Prostate gland (tissue), 2 donors: ENCODE data around the gene RAD51B.

ENCODE experiments used
- POLR2A ChIP-seq: fragments of 450-650 bp; IDR thresholded peaks from one replicate; pipeline ENCODE4 v1.6.1; 2016; ENCODE audit warnings: antibody characterized with exemption, mild to moderate bottlenecking
- TF ChIP-seq, protein P1 (sequence below), 4 experiments: fragments of 200-600 bp in 2 of 4; fragments of 450-650 bp in 2 of 4; sonication (generic) in 2 of 4; IDR thresholded peaks; 1 replicate in 3 of 4; 2 replicates in 1 of 4; pipeline ENCODE4 v1.5.1; 2016 to 2019; ENCODE audit warnings: antibody characterized with exemption in 4 of 4, mild to moderate bottlenecking in 2 of 4, moderate library complexity in 2 of 4

DNA sequence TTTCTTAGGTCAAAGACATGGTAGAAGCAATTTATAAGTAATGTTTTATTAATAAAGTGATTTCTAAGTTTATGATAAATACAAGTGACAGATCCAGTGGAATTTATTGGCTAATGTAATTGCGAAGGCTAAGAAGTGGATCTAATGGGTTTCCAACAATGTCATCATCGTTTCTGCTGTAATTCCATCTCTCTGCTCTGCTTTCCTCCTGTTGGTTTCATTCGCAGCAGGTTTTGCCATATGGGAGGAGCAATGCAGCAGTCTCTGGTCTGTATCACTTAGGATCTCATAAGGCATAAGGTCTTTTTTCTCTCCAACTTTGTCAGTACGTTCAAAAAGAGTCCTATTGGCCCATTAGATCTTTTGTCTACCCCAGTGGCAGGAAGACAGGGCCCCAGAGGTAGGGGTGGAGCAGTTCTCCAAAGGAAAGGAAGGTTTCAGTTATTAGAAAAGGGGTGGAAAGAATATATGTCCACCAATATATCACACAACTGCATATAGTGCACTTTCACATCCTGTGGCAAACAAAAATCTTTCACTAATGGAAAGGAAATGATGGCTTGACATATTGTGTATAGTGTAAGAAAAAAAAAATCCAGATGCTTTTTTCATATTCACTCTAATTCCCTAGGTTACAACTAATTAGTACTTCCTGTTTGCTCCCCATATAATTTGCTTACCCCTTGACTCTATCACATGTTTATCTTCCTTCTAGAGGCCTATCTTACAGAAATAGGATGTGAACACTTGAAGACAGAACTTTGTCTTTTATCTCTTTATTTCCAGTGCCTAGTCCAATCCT lies 522.0 kb downstream of the RAD51B start:
- TF ChIP-seq, protein P1, sequence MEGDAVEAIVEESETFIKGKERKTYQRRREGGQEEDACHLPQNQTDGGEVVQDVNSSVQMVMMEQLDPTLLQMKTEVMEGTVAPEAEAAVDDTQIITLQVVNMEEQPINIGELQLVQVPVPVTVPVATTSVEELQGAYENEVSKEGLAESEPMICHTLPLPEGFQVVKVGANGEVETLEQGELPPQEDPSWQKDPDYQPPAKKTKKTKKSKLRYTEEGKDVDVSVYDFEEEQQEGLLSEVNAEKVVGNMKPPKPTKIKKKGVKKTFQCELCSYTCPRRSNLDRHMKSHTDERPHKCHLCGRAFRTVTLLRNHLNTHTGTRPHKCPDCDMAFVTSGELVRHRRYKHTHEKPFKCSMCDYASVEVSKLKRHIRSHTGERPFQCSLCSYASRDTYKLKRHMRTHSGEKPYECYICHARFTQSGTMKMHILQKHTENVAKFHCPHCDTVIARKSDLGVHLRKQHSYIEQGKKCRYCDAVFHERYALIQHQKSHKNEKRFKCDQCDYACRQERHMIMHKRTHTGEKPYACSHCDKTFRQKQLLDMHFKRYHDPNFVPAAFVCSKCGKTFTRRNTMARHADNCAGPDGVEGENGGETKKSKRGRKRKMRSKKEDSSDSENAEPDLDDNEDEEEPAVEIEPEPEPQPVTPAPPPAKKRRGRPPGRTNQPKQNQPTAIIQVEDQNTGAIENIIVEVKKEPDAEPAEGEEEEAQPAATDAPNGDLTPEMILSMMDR (IDR thresholded peaks at IDR 0.05): no peak
- no peak for TF ChIP-seq POLR2A
